Nephron (organoid): ENCODE results near the gene RHOF.

Experiments used
- H3K27ac Mint-ChIP-seq, 3 experiments: 2 replicates each; pipeline ENCODE4 v1.8.0; 2020; ENCODE audit warnings: mixed read lengths in 3 of 3, mild to moderate bottlenecking in 2 of 3, moderate library complexity in 1 of 3
- H3K27me3 Mint-ChIP-seq: 2 replicates; pipeline ENCODE4 v1.8.0; 2021; ENCODE audit warnings: low read depth, mild to moderate bottlenecking, moderate library complexity, mixed read lengths
- H3K36me3 Mint-ChIP-seq: 2 replicates; pipeline ENCODE4 v1.8.0; 2020; ENCODE audit warnings: low read depth, mixed read lengths
- H3K4me1 Mint-ChIP-seq: 2 replicates; pipeline ENCODE4 v1.8.0; 2020; ENCODE audit warnings: mixed read lengths
- H3K4me3 Mint-ChIP-seq, 3 experiments: 2 replicates each; pipeline ENCODE4 v1.8.0; 2020; ENCODE audit warnings: mild to moderate bottlenecking in 3 of 3, mixed read lengths in 3 of 3, moderate library complexity in 2 of 3
- H3K9me3 Mint-ChIP-seq: 2 replicates; pipeline ENCODE4 v1.8.0; 2020; ENCODE audit warnings: mixed read lengths
- CTCF ChIP-seq, 3 experiments: fragments of 200-600 bp; sonication (generic); IDR thresholded peaks; one replicate each; pipeline ENCODE4 v1.5.0; 2021; ENCODE audit warnings: antibody characterized with exemption in 3 of 3; ENCODE audit not compliant: unreplicated experiment in 3 of 3

Gene RHOF

GRCh38 chr12:121796855-121797751, 3.6 kb upstream of the RHOF start:
- Mint-ChIP-seq H3K4me3 (peak overlapping the region; percentile 83 to 95 (median 93)), H3K4me1 (peaks cover 47% of the 10 kb centered on the region), H3K27ac (peak overlapping the region; percentile 94 to 98 (median 97)), H3K9me3 (no peaks in the 10 kb centered on the region), H3K36me3 (peaks cover 30% of the 10 kb centered on the region), H3K27me3 (peaks cover 3% of the 10 kb centered on the region)
- TF ChIP-seq CTCF (IDR thresholded peaks at IDR 0.05; ENCODE audit: unreplicated experiment in 3 of 3): peak in 1 of 3 experiments; percentile 39

DNA sequence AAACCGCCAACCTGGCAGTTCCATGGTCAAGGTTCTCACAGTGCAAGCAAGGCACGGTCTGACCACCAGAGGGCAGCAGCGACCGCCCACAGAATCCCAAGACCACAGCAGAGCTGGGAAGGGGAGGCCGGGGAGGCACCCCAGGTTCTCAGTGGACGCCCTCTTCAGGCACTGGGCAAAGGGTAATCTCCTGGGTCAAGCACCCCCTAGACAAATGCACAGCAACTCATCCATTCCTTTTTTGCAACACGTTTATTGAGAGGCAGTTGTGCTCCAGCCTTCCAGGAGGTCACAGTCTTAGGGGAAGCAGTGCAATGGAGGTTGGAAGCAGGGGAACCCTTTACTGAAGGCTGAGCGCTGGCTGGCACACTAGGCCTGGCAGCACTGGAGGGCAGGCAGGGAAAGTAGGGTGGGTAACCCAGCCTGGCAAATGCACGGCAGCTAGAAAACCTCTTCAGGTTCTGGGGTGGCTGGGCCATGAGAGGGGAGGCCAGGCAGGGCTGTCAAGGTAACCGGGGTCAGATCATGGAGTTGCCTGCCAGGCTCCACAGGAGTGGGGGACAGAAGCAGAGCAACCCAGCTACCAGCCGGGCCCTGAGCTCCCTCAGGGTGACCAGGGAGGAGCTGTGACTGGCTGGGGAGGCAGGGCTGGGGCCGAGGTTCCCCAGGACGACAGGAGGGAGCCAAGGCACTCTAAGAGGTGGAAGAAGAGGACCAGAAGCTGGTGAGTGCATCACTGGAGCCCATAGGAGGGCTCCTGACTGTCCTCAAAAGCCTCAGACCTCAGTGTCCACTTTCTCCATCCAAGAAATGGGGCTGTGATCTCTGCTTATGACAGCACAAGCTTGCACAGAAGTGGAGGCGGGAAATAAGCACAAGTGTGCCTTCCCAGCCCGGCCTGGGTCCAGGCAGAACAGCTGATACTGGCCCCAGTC, 1.8 kb upstream of the RHOF start:
- peak; percentile 82 to 94 (median 93) for TF ChIP-seq CTCF (IDR thresholded peaks at IDR 0.05; ENCODE audit: unreplicated experiment in 3 of 3)
- H3K9me3 Mint-ChIP-seq: no peaks in the 10 kb centered on the region
- H3K36me3 Mint-ChIP-seq: peaks cover 22% of the 10 kb centered on the region
- H3K27me3 Mint-ChIP-seq: peaks cover 7% of the 10 kb centered on the region
- peak overlapping the region; percentile 86 to 95 (median 87) for H3K27ac Mint-ChIP-seq
- H3K4me1 Mint-ChIP-seq: peaks cover 53% of the 10 kb centered on the region
- peak overlapping the region; percentile 81 to 86 (median 83) for H3K4me3 Mint-ChIP-seq

GRCh38 chr12:121794534-121795033, 1.1 kb upstream of the RHOF start:
- no peak for TF ChIP-seq CTCF (IDR thresholded peaks at IDR 0.05; ENCODE audit: unreplicated experiment in 3 of 3)
- H3K27ac Mint-ChIP-seq: peak overlapping the region; percentile 86 to 95 (median 87)
- peaks cover 55% of the 10 kb centered on the region for H3K4me1 Mint-ChIP-seq
- peaks cover 7% of the 10 kb centered on the region for H3K27me3 Mint-ChIP-seq
- H3K36me3 Mint-ChIP-seq: peaks cover 22% of the 10 kb centered on the region
- H3K4me3 Mint-ChIP-seq: peak overlapping the region; percentile 81 to 86 (median 83)
- no peaks in the 10 kb centered on the region for H3K9me3 Mint-ChIP-seq

DNA sequence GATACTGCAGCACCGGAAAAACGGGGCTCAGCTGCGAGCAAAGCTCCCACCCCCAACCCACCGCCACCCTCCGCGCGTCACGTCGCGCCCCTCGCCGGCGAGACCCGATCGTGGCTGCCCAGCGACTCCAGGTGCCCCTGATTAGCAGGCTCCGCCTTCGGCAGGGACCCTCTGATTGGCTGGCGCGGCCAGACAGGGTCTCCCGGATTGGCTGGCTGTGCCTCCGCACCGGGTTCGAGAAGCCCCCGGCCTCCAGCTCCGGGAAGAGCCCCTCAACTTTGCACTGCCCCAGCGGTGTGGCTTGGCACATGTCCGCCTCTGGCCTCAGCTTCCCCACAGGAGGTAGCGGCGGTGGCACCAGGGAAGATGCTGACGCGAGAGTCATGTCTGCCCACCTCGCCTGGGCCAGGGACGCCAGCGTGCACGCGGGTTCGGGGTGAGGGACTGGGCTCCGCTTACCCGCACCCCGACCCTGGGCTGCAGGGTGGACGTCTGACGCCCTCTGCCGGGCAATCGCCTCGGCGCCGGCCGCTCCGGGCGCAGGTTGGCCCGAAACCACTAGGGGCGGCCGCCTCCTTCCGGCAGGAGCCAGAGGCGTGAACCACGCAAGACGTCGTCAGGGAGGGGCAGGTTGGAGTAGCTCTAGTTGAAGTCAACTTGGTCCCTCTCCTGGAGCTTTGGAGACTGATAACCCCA, 498 bp upstream of the RHOF start:
- peak; percentile 99 to 100 (median 100) for TF ChIP-seq CTCF (IDR thresholded peaks at IDR 0.05; ENCODE audit: unreplicated experiment in 3 of 3)
- Mint-ChIP-seq H3K36me3 (peaks cover 19% of the 10 kb centered on the region), H3K9me3 (no peaks in the 10 kb centered on the region), H3K27ac (peak overlapping the region; percentile 86 to 95 (median 87)), H3K27me3 (peaks cover 7% of the 10 kb centered on the region), H3K4me1 (peaks cover 51% of the 10 kb centered on the region), H3K4me3 (peak overlapping the region; percentile 81 to 86 (median 83))
